Occipital lobe (tissue), 2 donors: ENCODE data around the gene FRYL. TPM values are rescaled to one million over a fixed set of nuclear protein-coding genes. Genes with fewer than 3 reads are reported as not detected.
"Not testable (repeated sequence)": the region's sequence is repeated elsewhere in the genome, so short reads cannot be mapped to it uniquely, and the experiment has no call there.

ENCODE experiments used
- DNase-seq: peaks from one replicate; lab custom pipeline; 2025; lab: John Stamatoyannopoulos, UW
- total RNA-seq: library from RNA; depleted of rRNA; stranded (reverse); fragments of >200 nt; gene quantifications from one replicate; pipeline ENCODE4 v1.2.3, GENCODE V29; 2014

Gene FRYL
- total RNA-seq, 1 donor from 2014 or later, result 94.1 TPM

GRCh38 chr4:48699475-48699874 lies 80.6 kb downstream of the FRYL start:
- DNase-seq, result no peak

DNA sequence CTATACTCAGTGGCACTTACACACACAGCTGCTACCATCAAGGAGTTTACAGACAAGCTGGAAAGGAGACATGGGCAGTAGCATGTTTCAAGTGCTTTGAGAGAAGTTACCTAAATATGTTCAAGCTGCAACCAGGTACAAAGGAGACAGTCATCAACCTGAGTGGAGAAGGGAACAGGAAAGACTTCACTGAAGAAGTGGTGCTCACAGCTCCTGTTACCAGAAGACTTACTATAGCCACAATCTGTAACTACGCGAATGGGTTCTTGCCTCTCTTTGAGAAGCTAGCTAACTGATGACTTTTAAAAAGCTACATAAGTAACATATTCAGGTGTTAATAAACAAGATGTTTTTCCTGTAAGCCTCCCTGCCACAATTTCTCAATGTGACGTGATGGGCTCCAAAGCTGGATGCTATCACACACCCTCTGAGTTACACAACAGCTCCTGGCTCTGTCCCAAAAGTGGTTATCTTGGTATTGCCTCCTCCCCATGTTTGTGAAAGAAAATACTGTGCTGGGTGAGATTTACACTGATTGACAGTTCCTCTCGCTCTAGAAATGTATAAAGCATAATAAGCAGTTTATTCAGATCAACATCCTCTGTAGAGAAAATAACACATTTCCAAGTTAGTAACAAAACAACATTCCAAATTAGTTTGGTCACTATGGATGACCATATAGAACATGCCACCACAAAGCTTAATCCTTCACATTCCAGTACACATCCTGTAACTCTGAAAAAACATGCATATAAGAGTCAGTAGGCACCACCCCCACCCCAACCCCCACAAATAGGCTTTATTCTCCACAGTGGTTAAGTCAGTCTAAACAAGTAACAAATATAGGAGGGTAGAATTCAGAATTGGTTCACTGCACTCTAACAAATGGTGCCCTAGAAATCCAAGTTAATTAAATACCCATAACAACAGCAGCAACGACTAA lies 81.8 kb downstream of the FRYL start:
- no peak for DNase-seq

DNA sequence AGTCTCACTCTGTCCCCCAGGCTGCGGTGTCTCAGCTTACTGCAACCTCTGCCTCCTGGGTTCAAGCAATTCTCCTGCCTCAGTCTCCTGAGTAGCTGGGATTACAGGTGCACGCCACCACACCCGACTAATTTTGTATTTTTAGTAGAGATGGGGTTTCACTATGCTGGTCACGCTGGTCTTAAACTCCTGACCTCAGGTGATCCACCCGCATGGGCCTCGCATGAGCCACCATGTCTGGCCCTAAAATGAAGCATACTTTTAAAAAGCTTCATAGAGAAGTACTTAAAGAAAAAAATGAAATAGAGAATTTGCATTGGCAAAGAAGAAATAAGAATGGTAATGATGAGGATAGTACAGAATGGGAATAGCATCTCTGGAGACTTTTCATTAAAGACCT lies 82.6 kb downstream of the FRYL start:
- not testable (repeated sequence) for DNase-seq

DNA sequence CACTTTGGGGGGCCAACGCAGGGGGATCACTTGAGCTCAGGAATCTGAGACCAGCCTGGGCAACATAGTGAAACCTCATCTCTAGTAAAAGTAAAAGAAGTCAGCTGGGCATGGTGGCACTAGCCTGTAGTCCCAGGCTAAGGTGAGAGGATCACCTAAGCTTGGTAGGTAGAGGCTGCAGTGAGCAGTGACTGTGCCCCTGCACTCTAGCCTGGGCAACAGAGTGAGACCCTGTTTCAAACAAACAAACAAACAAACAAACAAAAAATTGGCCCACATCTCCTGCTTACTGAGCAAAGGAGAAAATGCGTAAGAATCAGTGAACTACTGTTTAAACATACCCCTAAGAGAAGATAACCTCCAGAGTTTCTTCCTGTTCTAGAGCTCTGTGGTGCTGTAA lies 85.3 kb downstream of the FRYL start:
- no peak for DNase-seq

DNA sequence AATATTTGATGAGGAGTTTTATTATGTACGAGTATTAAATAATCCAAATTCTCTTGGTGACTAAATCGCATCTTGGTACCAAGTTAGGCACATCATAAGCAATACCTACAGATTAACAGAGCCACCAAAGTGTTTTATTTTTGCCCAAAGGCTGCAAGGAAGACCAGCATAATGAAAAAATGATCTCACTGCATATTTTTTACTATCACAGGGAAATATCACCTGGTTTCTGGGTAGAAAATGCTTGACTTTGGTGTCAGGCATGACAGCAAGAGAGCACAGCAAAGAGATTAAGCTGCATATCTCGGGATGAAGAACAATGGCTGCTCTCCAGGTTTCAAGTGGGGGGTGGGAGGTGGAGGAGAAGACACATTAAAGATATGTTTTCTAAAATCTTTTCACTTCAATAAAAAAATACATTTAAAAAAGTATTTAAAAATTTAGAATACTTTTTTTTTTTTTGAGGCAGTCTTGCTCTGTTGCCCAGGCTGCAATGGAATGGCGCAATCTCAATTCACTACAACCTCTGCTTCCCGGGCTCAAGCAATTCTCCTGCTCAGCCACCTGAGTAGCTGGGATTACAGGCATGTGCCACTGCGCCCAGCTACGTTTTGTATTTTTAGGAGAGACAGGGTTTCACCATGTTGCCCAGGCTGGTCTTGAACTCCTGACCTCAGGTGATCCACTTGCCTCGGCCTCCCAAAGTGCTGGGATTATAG lies 86.1 kb downstream of the FRYL start:
- DNase-seq, result no peak

DNA sequence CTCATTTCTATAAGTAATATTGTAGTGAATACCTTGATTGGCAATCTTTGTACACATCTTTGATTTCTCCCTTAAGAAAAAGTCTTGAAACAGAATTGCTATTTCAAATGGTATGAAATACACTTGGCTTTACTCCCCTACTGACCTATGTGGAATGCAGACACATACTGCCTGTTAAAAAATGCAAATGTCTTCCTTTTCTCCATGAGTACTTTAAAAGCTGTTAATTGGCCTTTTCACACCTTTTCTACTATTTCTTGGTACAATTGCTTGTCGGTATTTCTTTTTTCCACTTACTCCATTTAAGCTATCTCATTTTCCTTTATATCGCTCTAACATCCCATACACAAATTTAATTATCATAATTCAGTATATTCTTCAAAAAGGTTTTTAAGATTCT lies 87.2 kb downstream of the FRYL start:
- DNase-seq, result no peak

DNA sequence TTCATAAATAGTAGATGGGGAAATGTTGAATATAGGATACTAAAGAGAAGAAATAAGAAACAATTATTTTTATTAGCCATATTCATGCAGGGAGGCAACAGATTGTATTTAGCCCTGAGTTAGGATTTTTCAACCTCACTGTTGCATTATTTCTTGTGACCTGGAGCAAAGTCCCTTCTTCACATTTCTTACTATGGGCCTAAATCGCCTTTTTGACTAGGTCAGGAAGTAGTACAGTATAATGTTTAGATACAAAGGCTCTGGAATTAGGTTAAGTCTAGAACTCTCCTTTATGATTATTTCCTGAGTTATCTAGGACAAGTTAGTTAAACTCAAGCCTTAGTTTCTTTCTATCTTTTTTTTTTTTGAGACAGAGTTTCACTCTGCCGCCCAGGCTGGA lies 88.0 kb downstream of the FRYL start:
- DNase-seq, result no peak

DNA sequence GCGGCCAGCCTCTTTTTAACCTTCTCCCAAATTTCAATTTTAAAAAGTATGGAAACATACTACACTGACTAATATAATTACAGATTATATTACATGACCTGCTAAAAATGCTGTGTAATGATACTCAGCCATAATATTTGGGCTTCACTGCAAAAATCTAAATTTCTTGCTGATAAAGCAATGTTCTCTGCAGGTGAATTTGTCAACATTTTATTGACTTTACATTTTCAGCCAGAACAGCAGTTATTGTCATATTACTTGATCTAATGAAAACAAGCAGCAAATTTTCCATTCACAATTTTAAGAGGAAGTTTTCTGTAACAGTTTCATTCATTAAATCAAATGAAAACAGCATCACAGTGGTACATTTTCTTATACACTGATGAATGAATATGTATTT lies 91.1 kb downstream of the FRYL start:
- DNase-seq, result no peak

GRCh38 chr4:48687313-48688051 lies 92.6 kb downstream of the FRYL start:
- no peak for DNase-seq

DNA sequence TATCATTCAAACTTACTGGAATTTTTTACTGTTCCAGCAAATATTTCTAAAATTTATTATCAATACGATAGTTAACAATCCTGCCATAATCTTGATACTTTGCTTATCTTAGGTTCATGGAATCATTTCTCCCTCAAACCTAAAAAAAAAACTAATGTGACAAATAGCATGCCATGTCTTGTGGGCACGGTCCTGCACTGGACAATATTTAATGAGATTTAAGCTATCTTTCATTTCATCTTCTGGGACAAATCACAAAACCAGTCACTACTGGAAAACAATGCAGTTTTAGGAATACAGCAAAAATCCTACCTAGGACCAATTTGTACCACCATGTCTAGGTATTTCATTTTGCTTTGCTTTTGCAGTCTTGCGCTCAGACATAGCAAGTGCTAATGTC lies 93.7 kb downstream of the FRYL start:
- no peak for DNase-seq

- DNase-seq, result no peak
These were observed 96.1 kb downstream of the FRYL start for GRCh38 chr4:48683784-48684666.

- not testable (repeated sequence) for DNase-seq
These were observed 97.2 kb downstream of the FRYL start for GRCh38 chr4:48682870-48683269.

DNA sequence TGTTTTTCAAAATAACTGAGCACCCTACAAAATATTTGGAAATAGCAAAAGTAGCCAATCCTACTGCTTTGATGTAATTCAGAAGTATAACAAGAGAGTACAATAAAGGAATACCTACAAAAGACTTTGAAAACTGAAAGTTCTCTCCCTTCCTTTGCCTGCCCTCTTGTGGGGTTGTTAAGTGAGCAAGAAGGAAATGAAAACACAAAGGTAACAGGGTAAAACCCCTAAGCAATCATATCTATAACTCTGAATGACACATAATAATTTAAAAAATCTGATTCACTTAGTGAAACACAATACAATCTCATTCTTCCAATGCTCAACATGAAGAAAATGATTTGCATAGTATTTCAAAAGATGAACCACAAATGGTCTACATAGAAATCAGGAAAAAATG lies 98.2 kb downstream of the FRYL start:
- no peak for DNase-seq

DNA sequence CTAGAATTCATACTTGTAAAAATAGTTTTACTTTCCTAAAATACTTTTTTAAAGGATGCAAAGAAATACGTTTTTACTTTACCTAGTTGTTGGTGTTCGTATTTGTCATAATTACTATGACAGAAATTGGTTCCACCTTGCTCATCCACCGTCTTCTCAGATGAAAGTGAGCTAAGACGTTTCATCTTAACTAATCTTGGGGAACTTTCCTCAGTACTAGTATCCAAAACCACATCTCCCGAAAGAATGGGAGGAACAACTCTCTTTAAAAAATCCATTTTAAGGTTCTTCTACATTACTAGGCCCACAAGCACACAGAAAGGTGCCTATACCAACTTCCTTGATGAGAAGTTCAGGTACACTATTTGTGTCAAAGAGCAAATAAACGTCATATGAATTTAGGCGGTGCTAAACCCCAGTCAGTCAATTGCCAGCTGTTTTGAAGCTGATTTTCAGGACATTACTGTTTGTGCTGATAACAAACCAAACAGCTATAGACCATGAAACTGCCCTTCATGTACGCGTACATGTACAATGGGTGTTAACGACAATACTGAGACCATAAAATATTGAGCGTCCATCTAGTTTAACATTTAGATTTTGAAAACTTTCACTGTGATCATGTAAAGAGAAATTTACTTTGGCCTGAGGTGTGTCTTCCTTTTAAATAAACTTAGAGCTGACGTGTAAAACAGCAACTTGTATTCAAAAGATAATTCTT lies 99.1 kb downstream of the FRYL start:
- DNase-seq, result no peak

DNA sequence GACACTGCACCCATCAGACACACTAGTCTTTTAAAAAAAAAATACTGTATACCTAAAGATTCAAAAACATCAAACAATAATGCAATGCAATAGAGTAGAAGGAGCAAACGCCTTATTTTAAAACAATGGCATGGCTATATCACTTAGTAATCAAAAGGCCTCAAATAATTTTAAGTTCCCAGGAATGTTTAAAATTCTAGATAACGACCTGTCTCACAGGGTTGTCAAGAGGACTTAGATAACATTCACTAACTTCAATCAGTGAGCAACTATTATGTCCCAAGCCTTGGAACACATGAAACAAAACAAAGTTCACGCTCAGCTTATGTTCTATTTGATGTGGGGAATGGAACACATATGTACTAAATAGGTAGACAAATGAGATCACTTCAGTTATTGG lies 106.5 kb downstream of the FRYL start:
- DNase-seq, result no peak

DNA sequence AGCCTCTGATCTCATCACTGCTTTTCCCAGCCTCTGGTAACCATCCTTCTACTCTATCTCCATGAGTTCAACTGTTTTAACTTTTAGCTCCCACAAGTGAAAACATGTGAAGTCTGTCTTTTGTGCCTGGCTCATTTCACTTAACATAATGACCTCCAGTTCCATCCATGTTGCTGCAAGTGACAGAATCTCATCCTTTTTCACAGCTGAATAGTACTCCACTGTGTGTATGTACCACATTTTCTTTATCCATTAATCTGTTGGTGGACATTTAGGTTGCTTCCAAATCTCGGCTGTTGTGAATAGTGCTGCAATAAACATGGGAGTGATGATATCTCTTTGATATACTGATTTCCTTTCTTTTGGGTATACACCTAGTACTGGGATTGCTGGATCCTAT lies 109.5 kb downstream of the FRYL start:
- no peak for DNase-seq

DNA sequence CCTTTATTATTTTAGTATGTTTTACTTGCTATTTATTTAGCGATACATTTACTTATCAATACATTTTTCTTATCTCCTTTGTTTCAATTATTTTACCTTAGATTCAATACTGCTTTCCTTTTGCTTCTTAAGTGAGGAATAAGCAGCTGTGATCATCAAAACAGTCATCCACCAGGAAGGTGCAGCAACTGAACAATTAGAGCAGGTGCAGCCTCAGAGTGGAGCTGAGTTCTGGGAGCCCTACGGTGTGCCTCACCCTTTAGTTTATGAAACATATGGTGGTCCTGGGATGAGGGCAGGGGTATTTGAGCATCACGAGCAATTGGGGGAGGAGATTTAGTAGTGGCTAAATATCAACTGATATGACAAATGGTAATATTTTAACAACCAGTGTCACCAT lies 111.0 kb downstream of the FRYL start:
- no peak for DNase-seq

- no peak for DNase-seq
These were observed 111.6 kb downstream of the FRYL start for GRCh38 chr4:48668254-48669017.

- no peak for DNase-seq
These were observed 112.9 kb downstream of the FRYL start for GRCh38 chr4:48667148-48667547.
